ENCODE results near the gene GRM4.
"Not testable (repeated sequence)": the region's sequence is repeated elsewhere in the genome, so short reads cannot be mapped to it uniquely, and the experiment has no call there.

The GRM4 gene

DNA sequence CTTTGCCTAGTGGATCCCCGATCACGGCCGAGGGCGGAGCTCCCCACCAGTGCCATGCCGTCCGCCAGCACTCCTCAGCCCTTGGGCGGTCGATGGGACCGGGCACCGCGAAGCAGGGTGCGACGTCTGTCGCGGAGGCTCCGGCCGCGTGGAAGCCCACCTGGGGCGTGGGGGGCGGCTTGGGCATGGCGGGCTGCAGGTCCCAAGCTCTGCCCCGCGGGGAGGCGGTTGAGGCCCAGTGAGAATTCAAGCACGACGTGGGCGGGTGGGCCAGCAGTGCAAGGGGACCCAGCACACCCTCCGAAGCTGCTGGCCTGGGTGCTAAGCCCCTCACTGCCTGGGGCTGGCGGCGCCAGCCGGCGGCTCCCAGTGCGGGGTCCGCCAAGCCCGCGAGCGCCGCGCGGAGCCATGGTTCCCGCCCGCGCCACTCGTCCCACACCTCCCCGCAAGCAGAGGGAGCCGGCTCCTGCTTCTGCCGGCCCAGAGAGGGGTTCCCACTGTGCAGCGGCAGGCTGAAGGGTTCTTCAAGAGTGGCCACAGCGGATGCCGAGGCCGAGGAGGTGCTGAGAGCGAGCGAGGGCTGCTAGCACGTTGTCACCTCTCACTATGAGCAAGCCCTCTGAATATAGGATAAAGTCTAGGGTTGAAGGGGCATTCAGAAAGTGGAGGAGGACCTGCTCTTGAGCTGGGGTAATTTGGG, 128.6 kb downstream of the GRM4 start:
- Mint-ChIP-seq H3K27me3 (no peaks in the 10 kb centered on the region), H3K36me3 (ENCODE audit: low read depth) (no peaks in the 10 kb centered on the region), H3K4me3 (no peak overlapping the region), H3K9me3 (no peaks in the 10 kb centered on the region), H3K4me1 (ENCODE audit: low read depth) (no peaks in the 10 kb centered on the region), H3K27ac (no peak overlapping the region)
- intact Hi-C loops (cut with micrococcal nuclease): no loop called here

DNA sequence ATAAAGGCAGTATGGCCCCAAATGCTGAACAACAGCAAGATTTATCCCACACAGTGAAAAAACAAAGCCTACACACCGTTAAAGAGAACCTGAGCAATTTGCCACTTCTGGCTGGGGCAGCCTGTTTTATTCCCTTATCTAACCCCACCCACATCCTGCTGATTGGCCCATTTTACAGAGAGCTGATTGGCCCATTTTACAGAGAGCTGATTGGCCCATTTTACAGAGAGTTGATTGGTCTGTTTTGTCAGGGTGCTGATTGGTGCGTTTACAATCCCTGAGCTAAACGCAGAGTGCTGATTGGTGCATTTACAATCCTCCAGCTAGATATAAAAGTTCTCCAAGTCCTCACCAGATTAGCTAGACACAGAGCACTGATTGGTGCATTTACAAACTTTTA, 129.3 kb downstream of the GRM4 start:
- H3K27me3 Mint-ChIP-seq; intact Hi-C loops (cut with micrococcal nuclease): not testable (repeated sequence)

GRCh38 chr6:34015586-34015985, 130.3 kb downstream of the GRM4 start:
- intact Hi-C loops (cut with micrococcal nuclease): no loop called here
- H3K27ac Mint-ChIP-seq: no peak overlapping the region
- H3K4me1 Mint-ChIP-seq (ENCODE audit: low read depth): no peaks in the 10 kb centered on the region
- no peaks in the 10 kb centered on the region for H3K36me3 Mint-ChIP-seq (ENCODE audit: low read depth)
- H3K27me3 Mint-ChIP-seq: no peaks in the 10 kb centered on the region
- no peaks in the 10 kb centered on the region for H3K9me3 Mint-ChIP-seq
- no peak overlapping the region for H3K4me3 Mint-ChIP-seq

More for the DNA sequence above, 129.3 kb downstream of the GRM4 start:
- not testable (repeated sequence) for H3K4me1 Mint-ChIP-seq (ENCODE audit: low read depth); H3K36me3 Mint-ChIP-seq (ENCODE audit: low read depth); H3K9me3 Mint-ChIP-seq; H3K27ac Mint-ChIP-seq; H3K4me3 Mint-ChIP-seq

DNA sequence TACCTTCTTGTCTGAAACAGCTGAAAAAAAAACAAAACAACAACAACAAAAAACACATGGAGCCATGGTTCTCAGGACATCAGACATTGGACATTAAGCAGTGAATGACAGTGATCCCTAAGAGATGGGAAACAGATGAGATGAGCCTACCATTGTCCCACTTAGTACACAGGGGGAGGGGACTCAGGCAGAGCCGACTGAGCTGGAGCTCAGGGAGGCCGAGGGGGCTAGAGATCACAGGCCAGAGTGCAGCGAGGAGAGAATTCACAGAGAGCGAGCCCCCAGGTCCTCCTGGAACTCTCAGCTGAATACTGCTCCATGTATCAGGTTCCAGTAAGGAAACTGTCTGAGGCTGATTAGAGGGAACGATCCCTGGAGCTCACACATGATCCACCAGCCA, 134.6 kb downstream of the GRM4 start:
- Mint-ChIP-seq H3K4me3 (no peak overlapping the region), H3K27ac (no peak overlapping the region), H3K36me3 (ENCODE audit: low read depth) (no peaks in the 10 kb centered on the region), H3K27me3 (peaks cover 8% of the 10 kb centered on the region), H3K9me3 (no peaks in the 10 kb centered on the region), H3K4me1 (ENCODE audit: low read depth) (no peaks in the 10 kb centered on the region)
- intact Hi-C loops (cut with micrococcal nuclease): no loop called here

DNA sequence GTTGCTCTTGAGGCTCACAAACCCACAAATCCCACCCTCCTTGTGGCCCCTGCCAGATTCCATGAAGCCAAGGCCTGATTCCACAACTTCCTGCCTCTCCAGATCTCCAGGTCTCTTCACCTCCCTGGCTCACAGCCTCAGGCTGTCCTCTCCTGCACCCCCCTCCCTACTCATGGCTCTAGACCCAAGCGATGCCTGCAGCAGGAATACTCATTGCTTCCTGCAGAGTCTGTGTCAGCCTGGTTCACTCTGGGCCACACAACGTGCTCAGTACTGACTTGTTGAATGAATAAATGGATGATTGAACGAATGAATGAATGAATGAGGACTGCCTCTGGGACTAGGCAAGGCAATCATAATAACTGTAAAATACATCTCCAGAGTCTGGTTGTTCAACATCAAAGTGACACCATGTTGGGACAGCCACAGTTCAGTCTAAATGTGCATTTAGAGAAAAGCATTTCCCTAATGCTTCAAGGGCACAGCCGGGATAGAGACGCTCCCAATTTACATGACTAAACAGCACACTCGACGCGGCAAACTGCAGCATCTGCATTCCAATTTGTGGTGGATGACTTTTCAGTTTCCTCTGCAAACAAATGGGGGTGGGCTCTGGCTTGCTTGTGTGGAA, 139.9 kb downstream of the GRM4 start:
- Mint-ChIP-seq H3K9me3 (no peaks in the 10 kb centered on the region), H3K27ac (no peak overlapping the region), H3K4me3 (no peak overlapping the region), H3K36me3 (ENCODE audit: low read depth) (no peaks in the 10 kb centered on the region), H3K27me3 (peaks cover 19% of the 10 kb centered on the region), H3K4me1 (ENCODE audit: low read depth) (no peaks in the 10 kb centered on the region)
- intact Hi-C loops (cut with micrococcal nuclease): no loop called here

DNA sequence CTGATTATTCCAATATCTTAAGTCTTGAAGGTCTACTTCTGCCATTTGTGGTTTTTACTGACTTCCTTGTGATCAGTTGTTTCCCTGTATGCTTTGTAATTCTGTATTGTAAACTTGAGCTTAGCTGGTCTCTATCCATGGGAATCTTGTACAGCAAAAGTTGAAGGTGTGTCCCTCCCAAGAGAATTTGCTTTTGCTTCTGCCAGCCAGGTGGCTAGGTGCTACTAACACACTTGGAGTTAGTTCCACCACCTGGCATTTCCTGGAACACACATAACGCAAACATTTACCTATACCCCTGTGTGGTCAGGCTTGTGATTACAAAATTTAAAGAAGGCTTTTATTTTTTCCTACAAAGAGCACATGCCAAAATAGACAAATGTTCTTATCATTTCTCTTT, 141.2 kb downstream of the GRM4 start:
- Mint-ChIP-seq H3K27me3 (peaks cover 22% of the 10 kb centered on the region), H3K4me3 (no peak overlapping the region), H3K36me3 (ENCODE audit: low read depth) (no peaks in the 10 kb centered on the region), H3K27ac (no peak overlapping the region), H3K4me1 (ENCODE audit: low read depth) (no peaks in the 10 kb centered on the region), H3K9me3 (no peaks in the 10 kb centered on the region)
- intact Hi-C loops (cut with micrococcal nuclease): no loop called here

DNA sequence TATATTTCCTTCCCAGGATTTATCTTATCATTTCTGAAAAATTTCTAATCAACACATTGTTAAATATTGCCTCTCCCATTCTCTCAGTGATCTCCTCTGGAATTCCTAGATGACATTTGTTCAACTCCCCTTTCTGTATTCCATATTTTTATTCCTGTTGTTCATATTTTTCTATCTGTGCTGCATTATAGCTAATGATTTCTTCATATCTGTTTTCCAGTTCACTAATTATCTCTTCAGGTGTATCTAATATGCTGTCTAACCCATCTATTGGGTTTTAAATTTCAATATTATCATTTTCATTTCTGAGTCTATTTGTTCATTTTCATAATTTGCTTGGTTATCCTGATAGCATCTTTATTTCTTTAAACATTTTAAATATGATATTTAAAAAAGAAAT, 141.9 kb downstream of the GRM4 start:
- Mint-ChIP-seq H3K4me3 (no peak overlapping the region), H3K4me1 (ENCODE audit: low read depth) (no peaks in the 10 kb centered on the region), H3K9me3 (no peaks in the 10 kb centered on the region), H3K27me3 (peaks cover 21% of the 10 kb centered on the region), H3K36me3 (ENCODE audit: low read depth) (no peaks in the 10 kb centered on the region), H3K27ac (no peak overlapping the region)
- intact Hi-C loops (cut with micrococcal nuclease): no loop called here

- intact Hi-C loops (cut with micrococcal nuclease): no loop called here
- Mint-ChIP-seq H3K9me3 (no peaks in the 10 kb centered on the region), H3K36me3 (ENCODE audit: low read depth) (no peaks in the 10 kb centered on the region), H3K4me3 (no peak overlapping the region), H3K27ac (no peak overlapping the region), H3K4me1 (ENCODE audit: low read depth) (no peaks in the 10 kb centered on the region), H3K27me3 (peaks cover 17% of the 10 kb centered on the region)
Observed at GRCh38 chr6:34001706-34002621, 143.9 kb downstream of the GRM4 start.

GRCh38 chr6:34000281-34000680, 145.6 kb downstream of the GRM4 start:
- Mint-ChIP-seq H3K4me1 (ENCODE audit: low read depth) (peaks cover 6% of the 10 kb centered on the region), H3K27ac (no peak overlapping the region), H3K9me3 (no peaks in the 10 kb centered on the region), H3K36me3 (ENCODE audit: low read depth) (no peaks in the 10 kb centered on the region), H3K27me3 (peaks cover 17% of the 10 kb centered on the region), H3K4me3 (no peak overlapping the region)
- intact Hi-C loops (cut with micrococcal nuclease): no loop called here

DNA sequence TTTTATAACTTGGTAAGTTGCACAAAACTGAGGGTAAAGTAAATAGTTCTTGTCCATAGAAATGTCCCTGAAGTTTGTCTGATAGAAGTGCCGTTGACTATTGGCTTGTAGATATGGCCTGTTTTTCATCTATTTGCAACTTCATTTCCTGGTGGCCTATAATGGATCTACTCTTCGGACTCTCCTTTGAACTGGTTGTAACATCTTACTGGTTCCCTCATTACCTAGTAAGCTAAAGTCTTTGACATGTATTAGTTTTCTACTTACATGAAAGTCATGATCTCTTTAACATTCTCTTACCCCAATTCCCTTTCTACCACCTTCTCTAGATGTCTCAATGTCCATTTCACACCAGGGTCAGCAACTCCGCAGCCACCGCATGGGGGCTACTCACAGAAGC, 146.3 kb downstream of the GRM4 start:
- no peaks in the 10 kb centered on the region for H3K9me3 Mint-ChIP-seq
- peaks cover 19% of the 10 kb centered on the region for H3K27me3 Mint-ChIP-seq
- peaks cover 6% of the 10 kb centered on the region for H3K4me1 Mint-ChIP-seq (ENCODE audit: low read depth)
- no peak overlapping the region for H3K27ac Mint-ChIP-seq
- no peak overlapping the region for H3K4me3 Mint-ChIP-seq
- intact Hi-C loops (cut with micrococcal nuclease): no loop called here
- H3K36me3 Mint-ChIP-seq (ENCODE audit: low read depth): no peaks in the 10 kb centered on the region

- intact Hi-C loops (cut with micrococcal nuclease): no loop called here
- Mint-ChIP-seq H3K27me3 (peaks cover 25% of the 10 kb centered on the region), H3K9me3 (no peaks in the 10 kb centered on the region), H3K27ac (no peak overlapping the region), H3K36me3 (ENCODE audit: low read depth) (no peaks in the 10 kb centered on the region), H3K4me3 (no peak overlapping the region), H3K4me1 (ENCODE audit: low read depth) (peaks cover 6% of the 10 kb centered on the region)
Observed at GRCh38 chr6:33998660-33999059, 147.2 kb downstream of the GRM4 start.

GRCh38 chr6:33997265-33997664, 148.6 kb downstream of the GRM4 start:
- Mint-ChIP-seq H3K27ac (no peak overlapping the region), H3K36me3 (ENCODE audit: low read depth) (no peaks in the 10 kb centered on the region), H3K4me1 (ENCODE audit: low read depth) (peaks cover 6% of the 10 kb centered on the region), H3K27me3 (peaks cover 28% of the 10 kb centered on the region), H3K9me3 (no peaks in the 10 kb centered on the region), H3K4me3 (no peak overlapping the region)
- intact Hi-C loops (cut with micrococcal nuclease): no loop called here

DNA sequence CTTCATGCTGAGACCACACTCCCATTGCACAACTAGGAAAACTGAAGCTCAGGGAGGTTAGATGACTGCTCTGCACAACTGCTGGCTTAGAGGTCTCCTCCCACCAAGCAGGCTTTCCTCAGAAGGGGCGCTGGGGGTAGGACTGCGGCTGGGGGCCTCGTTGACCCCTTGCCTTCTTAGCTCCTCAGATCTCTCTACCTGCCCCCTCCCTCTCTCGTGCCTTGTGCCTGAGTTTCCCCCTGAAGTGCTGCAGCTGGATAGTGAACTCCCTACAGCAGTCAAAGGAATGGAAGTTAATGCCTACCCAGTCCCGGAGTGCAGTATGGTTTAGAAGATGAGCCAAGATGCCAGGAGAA, 149.8 kb downstream of the GRM4 start:
- H3K27me3 Mint-ChIP-seq: peaks cover 24% of the 10 kb centered on the region

More for the DNA sequence above, 149.8 kb downstream of the GRM4 start:
- Mint-ChIP-seq H3K9me3 (no peaks in the 10 kb centered on the region), H3K4me1 (ENCODE audit: low read depth) (peaks cover 6% of the 10 kb centered on the region), H3K27ac (no peak overlapping the region), H3K4me3 (no peak overlapping the region), H3K36me3 (ENCODE audit: low read depth) (no peaks in the 10 kb centered on the region)
- intact Hi-C loops (cut with micrococcal nuclease): no loop called here

All from dendritic cell treated with granulocyte-macrophage colony-stimulating factor and Interleukin-4, amounts not matched to agents 40 ng/mL and 50 ng/mL, for 4 days (primary cell).